GM23248 (cell line): ENCODE results near the gene PFDN1. TPM values are rescaled to one million over a fixed set of nuclear protein-coding genes. Genes with fewer than 3 reads are reported as not detected.

Experiments used
- DNase-seq: peaks from one replicate; pipeline ENCODE4 v3.0.0-alpha.2; 2015
- H2AFZ ChIP-seq: fragments of 200-600 bp; sonication (generic); 2 replicates; pipeline ENCODE4 v1.6.1; 2016; ENCODE audit warnings: antibody characterized with exemption
- H3F3A ChIP-seq: fragments of 200-600 bp; sonication (generic); 2 replicates; pipeline ENCODE4 v1.6.1; 2016; ENCODE audit warnings: mild to moderate bottlenecking, antibody characterized with exemption, mixed run types; ENCODE audit not compliant: insufficient read depth
- H3K27ac ChIP-seq: fragments of 200-600 bp; sonication (generic); 2 replicates; pipeline ENCODE4 v1.5.1; 2016; ENCODE audit warnings: mild to moderate bottlenecking
- H3K27me3 ChIP-seq: fragments of 200-600 bp; sonication (generic); replicated peaks from 2 replicates; pipeline ENCODE4 v1.6.1; 2016; ENCODE audit warnings: mild to moderate bottlenecking; ENCODE audit not compliant: insufficient read depth
- H3K36me3 ChIP-seq: fragments of 200-600 bp; sonication (generic); 2 replicates; pipeline ENCODE4 v1.6.1; 2016; ENCODE audit warnings: low read depth, mild to moderate bottlenecking
- H3K4me1 ChIP-seq: fragments of 200-600 bp; sonication (generic); 2 replicates; pipeline ENCODE4 v1.6.1; 2016; ENCODE audit warnings: mild to moderate bottlenecking; ENCODE audit not compliant: insufficient read depth
- H3K4me2 ChIP-seq: fragments of 200-600 bp; sonication (generic); one replicate; pipeline ENCODE4 v1.6.1; 2016; ENCODE audit warnings: mild to moderate bottlenecking; ENCODE audit not compliant: unreplicated experiment
- H3K4me3 ChIP-seq: fragments of 200-600 bp; sonication (generic); 2 replicates; pipeline ENCODE4 v1.5.1; 2016; ENCODE audit warnings: mild to moderate bottlenecking
- H3K79me2 ChIP-seq: fragments of 200-600 bp; sonication (generic); 2 replicates; pipeline ENCODE4 v1.6.1; 2016; ENCODE audit warnings: mild to moderate bottlenecking; ENCODE audit not compliant: insufficient read depth
- H3K9ac ChIP-seq: fragments of 200-600 bp; sonication (generic); 2 replicates; pipeline ENCODE4 v1.6.1; 2016; ENCODE audit warnings: mild to moderate bottlenecking
- H3K9me2 ChIP-seq: fragments of 200-600 bp; sonication (generic); 2 replicates; pipeline ENCODE4 v1.6.1; 2016; ENCODE audit warnings: mixed run types, mild to moderate bottlenecking, moderate library complexity; ENCODE audit not compliant: insufficient read depth
- H3K9me3 ChIP-seq: fragments of 200-600 bp; sonication (generic); one replicate; pipeline ENCODE4 v1.6.1; 2017; ENCODE audit warnings: low read depth
- H4K20me1 ChIP-seq: fragments of 200-600 bp; sonication (generic); 2 replicates; pipeline ENCODE4 v1.6.0; 2016; ENCODE audit not compliant: insufficient read depth
- EZH2 ChIP-seq: fragments of 200-600 bp; sonication (generic); IDR thresholded peaks from 2 replicates; pipeline ENCODE4 v1.6.1; 2018; ENCODE audit warnings: antibody characterized with exemption, mild to moderate bottlenecking; ENCODE audit not compliant: insufficient read depth, poor library complexity, severe bottlenecking
- EZH2phosphoT487 ChIP-seq: fragments of 200-600 bp; sonication (generic); IDR thresholded peaks from 2 replicates; pipeline ENCODE4 v1.6.1; 2018; ENCODE audit warnings: antibody characterized with exemption, moderate library complexity, mild to moderate bottlenecking, low read depth; ENCODE audit not compliant: insufficient read depth
- WGBS, 2 experiments: methylation state at CpG; one replicate each; pipeline ENCODE4 v1.1.6; 2015 to 2017; ENCODE audit warnings: low lambda C conversion rate in 2 of 2, low coverage in 1 of 2; ENCODE audit errors: missing lambda C conversion rate in 2 of 2; 5-methylcytosine and 5-hydroxymethylcytosine counted together
- in situ Hi-C: fragments of 300-500 bp; cut with MboI; formaldehyde crosslinking; loops from 2 replicates; pipeline ENCODE4 v1.15.0; 2020
- polyA plus RNA-seq: library from polyadenylated mRNA; unstranded; fragments of >200 nt; fragmentation: Nextera tagmentation; extraction: Ambion mirVana; gene quantifications from 2 replicates; pipeline ENCODE4 v1.2.1, GENCODE V29; 2016
- total RNA-seq: library from RNA; depleted of rRNA; stranded (reverse); fragments of >200 nt; shearing (Covaris generic); gene quantifications from 2 replicates; pipeline ENCODE4 v1.2.3, GENCODE V29; 2014

PFDN1 gene
- total and polyA plus RNA-seq, 2 experiments from 2014 or later: 95.8 to 99.9 TPM

DNA sequence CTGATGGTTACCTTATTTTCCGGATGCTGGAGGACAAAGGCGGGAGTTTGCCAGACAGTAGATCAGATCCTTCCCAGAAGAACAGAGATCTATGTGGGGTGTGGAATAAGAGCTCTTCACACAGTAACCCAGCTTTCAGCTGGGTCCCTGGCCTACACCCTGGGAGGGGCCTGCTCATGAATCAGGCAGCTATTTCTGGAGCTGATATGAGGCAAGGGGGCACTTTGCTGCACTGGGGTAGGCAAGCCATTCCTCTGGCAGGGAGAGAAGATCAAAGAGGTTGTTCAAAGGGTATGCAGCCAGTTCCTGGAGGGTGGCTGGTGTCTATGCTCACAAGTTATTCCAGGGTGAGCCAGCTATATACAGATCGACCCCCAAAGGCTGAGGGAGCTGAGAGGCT lies 79.3 kb downstream of the PFDN1 start:
- peak; percentile 26 for DNase-seq
- H3K27me3 ChIP-seq: no peaks in the 10 kb centered on the region
- H4K20me1 ChIP-seq: no peaks in the 10 kb centered on the region
- 88 to 94% methylated on average over 3 of the region's 3 CpGs for WGBS, 2 experiments
- in situ Hi-C loops: no loop called here
- no peaks in the 10 kb centered on the region for H3K9me3 ChIP-seq
- no peaks in the 10 kb centered on the region for H3K9me2 ChIP-seq
- peaks cover 42% of the 10 kb centered on the region for H3K4me1 ChIP-seq
- H3K79me2 ChIP-seq: no peaks in the 10 kb centered on the region; the same call in 1 of the 2 replicates
- H3K27ac ChIP-seq: no peak overlapping the region
- H3K9ac ChIP-seq: no peak overlapping the region
- no peak overlapping the region for H3K4me2 ChIP-seq
- H3F3A ChIP-seq: peaks cover 46% of the 10 kb centered on the region
- H3K36me3 ChIP-seq: no peaks in the 10 kb centered on the region
- H3K4me3 ChIP-seq: no peak overlapping the region
- TF ChIP-seq EZH2phosphoT487 (no peak), EZH2 (no peak)
- H2AFZ ChIP-seq: no peak overlapping the region

- H3K79me2 ChIP-seq: no peaks in the 10 kb centered on the region; the same call in 1 of the 2 replicates
- no peak overlapping the region for H3K9ac ChIP-seq
- H3K9me2 ChIP-seq: no peaks in the 10 kb centered on the region
- no peak overlapping the region for H3K4me3 ChIP-seq
- H2AFZ ChIP-seq: no peak overlapping the region
- H4K20me1 ChIP-seq: no peaks in the 10 kb centered on the region
- peak overlapping the region; percentile 14 for H3K4me2 ChIP-seq
- no peaks in the 10 kb centered on the region for H3K36me3 ChIP-seq
- no peaks in the 10 kb centered on the region for H3K9me3 ChIP-seq
- H3K27me3 ChIP-seq: no peaks in the 10 kb centered on the region
- peaks cover 46% of the 10 kb centered on the region for H3F3A ChIP-seq
- WGBS, 2 experiments: 91 to 94% methylated on average over 1 of the region's 1 CpG
- peaks cover 42% of the 10 kb centered on the region for H3K4me1 ChIP-seq
- H3K27ac ChIP-seq: peak overlapping the region; percentile 74
- in situ Hi-C loops: no loop called here
- no peak for DNase-seq
- no peak for TF ChIP-seq EZH2phosphoT487
- no peak for TF ChIP-seq EZH2
Measured at GRCh38 chr5:140222416-140222815, 80.5 kb downstream of the PFDN1 start.

- H3F3A ChIP-seq: peaks cover 46% of the 10 kb centered on the region
- no peaks in the 10 kb centered on the region; the same call in 1 of the 2 replicates for H3K79me2 ChIP-seq
- no peak overlapping the region for H2AFZ ChIP-seq
- peak overlapping the region; percentile 74 for H3K27ac ChIP-seq
- no peak overlapping the region for H3K9ac ChIP-seq
- H3K9me3 ChIP-seq: no peaks in the 10 kb centered on the region
- H3K4me1 ChIP-seq: peaks cover 42% of the 10 kb centered on the region
- H4K20me1 ChIP-seq: no peaks in the 10 kb centered on the region
- H3K27me3 ChIP-seq: no peaks in the 10 kb centered on the region
- WGBS, 2 experiments: 55 to 60% methylated on average over 5 of the region's 5 CpGs
- H3K4me3 ChIP-seq: 0 out of 2 replicates have a peak overlapping the region, but pooled peaks have one; percentile 12
- no peaks in the 10 kb centered on the region for H3K9me2 ChIP-seq
- DNase-seq: peak; percentile 93
- TF ChIP-seq EZH2phosphoT487: no peak
- no peak for TF ChIP-seq EZH2
- peak overlapping the region; percentile 14 for H3K4me2 ChIP-seq
- in situ Hi-C loops: no loop called here
- H3K36me3 ChIP-seq: no peaks in the 10 kb centered on the region
Measured at GRCh38 chr5:140221697-140222223, 81.1 kb downstream of the PFDN1 start.

- peaks cover 46% of the 10 kb centered on the region for H3F3A ChIP-seq
- no peak for TF ChIP-seq EZH2
- TF ChIP-seq EZH2phosphoT487: no peak
- no peak overlapping the region for H2AFZ ChIP-seq
- H3K9ac ChIP-seq: 0 out of 2 replicates have a peak overlapping the region, but pooled peaks have one; percentile 0
- peak overlapping the region; percentile 11 for H3K4me2 ChIP-seq
- in situ Hi-C loops: no loop called here
- no peaks in the 10 kb centered on the region for H4K20me1 ChIP-seq
- no peaks in the 10 kb centered on the region for H3K36me3 ChIP-seq
- H3K27ac ChIP-seq: peak overlapping the region; percentile 74
- H3K9me2 ChIP-seq: no peaks in the 10 kb centered on the region
- no peaks in the 10 kb centered on the region for H3K27me3 ChIP-seq
- WGBS, 2 experiments: 43 to 62% methylated on average over 1 of the region's 1 CpG
- no peaks in the 10 kb centered on the region for H3K9me3 ChIP-seq
- H3K79me2 ChIP-seq: no peaks in the 10 kb centered on the region; the same call in 1 of the 2 replicates
- no peak for DNase-seq
- no peak overlapping the region for H3K4me3 ChIP-seq
- H3K4me1 ChIP-seq: peaks cover 42% of the 10 kb centered on the region
Measured at GRCh38 chr5:140220698-140221064, 82.2 kb downstream of the PFDN1 start.
